NCI-H2227 treated with DMSO at 0.1 percent for 48 hours (cell line): ENCODE data around the gene PLD5.
"Not testable (repeated sequence)": the region's sequence is repeated elsewhere in the genome, so short reads cannot be mapped to it uniquely, and the experiment has no call there.

Experiments used
- DNase-seq: peaks from one replicate; lab custom pipeline; 2025; lab: John Stamatoyannopoulos, UW

PLD5 gene

GRCh38 chr1:242162140-242162539 is 362.4 kb downstream of the PLD5 start:
- DNase-seq, result no peak

GRCh38 chr1:242147096-242147976 is 377.2 kb downstream of the PLD5 start:
- DNase-seq, result no peak

- no peak for DNase-seq
Observed at GRCh38 chr1:242146652-242147051, 377.8 kb downstream of the PLD5 start.

- DNase-seq, result no peak
Observed at GRCh38 chr1:242140836-242141235, 383.7 kb downstream of the PLD5 start.

- no peak for DNase-seq
Observed at GRCh38 chr1:242139986-242140385, 384.5 kb downstream of the PLD5 start.

- DNase-seq, result no peak
Observed at GRCh38 chr1:242139442-242139841, 385.1 kb downstream of the PLD5 start.

DNA sequence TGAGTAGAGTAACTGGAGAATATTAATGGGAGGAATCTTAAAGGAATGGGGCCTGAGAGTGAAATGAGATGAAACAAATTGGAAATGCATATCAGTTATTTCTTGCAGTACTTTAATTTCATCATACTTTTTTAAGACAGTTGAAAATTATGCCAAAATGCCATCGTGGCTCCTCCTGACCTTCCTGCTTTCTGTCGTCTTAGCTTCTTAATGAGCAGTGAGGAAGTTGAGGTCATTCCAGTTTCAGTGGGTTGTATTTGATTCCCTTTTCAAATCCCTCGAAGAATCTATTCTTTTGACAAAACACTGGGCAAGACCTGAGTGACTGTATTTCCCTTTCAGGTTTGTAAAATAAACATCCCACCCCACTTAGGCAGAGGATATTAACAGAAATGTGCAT is 390.7 kb downstream of the PLD5 start:
- DNase-seq, result no peak

DNA sequence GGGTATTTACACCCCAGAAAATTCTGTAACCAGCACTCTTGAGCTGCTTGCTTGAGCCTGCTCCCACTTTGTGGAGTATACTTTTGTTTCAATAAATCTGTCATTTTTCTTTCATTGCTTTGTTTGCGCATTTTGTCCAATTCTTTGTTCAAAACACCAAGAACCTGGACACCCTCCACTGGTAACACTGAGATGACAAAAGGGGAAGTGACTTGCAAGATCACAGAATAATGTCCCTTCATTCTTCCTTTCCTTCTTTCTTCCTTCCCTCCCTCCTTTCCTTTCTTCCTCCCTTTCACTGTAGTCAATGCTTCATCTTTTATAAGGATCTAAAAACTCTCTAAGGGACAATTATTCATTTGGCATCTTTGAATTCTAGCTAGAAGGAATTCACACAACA is 391.1 kb downstream of the PLD5 start:
- DNase-seq, result no peak

DNA sequence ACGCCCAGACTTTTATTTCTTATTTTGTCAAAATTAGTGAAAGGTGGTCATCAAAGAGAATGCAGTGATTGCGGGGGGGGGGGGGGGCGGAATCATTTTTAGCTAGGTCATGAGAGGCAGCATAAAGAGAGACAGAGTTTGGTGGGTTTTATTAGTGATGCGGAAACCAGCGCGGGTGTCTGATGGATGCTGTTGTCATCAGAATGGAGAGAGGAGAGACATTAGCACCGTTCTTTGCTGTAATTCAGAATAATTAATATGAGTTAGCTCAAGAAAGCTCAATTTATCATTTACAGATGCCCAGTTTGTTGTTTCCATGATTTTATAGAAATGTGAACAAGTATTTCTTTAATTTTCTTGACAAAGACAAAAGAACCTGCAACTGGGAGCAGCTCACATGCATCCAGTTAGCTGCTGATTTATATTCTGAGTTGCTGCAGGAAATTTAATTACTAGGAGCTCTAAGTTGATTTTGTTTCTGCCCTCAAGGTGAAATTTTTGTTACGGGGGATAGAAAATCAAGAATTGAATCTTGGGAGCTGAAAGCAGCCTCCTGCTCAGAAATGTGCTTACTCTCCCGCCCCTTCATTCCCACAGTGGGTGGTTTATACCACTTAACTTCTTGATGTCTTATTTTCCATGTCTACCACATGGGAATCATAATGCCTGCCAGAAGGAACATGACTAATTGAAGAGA is 392.2 kb downstream of the PLD5 start:
- no peak for DNase-seq

GRCh38 chr1:242128951-242129502 is 395.5 kb downstream of the PLD5 start:
- DNase-seq, result no peak

- DNase-seq, result no peak
Observed at GRCh38 chr1:242120432-242120831, 404.1 kb downstream of the PLD5 start.

GRCh38 chr1:242100921-242101320 is 423.6 kb downstream of the PLD5 start:
- DNase-seq, result no peak

GRCh38 chr1:242097283-242097682 is 427.2 kb downstream of the PLD5 start:
- DNase-seq, result not testable (repeated sequence)

DNA sequence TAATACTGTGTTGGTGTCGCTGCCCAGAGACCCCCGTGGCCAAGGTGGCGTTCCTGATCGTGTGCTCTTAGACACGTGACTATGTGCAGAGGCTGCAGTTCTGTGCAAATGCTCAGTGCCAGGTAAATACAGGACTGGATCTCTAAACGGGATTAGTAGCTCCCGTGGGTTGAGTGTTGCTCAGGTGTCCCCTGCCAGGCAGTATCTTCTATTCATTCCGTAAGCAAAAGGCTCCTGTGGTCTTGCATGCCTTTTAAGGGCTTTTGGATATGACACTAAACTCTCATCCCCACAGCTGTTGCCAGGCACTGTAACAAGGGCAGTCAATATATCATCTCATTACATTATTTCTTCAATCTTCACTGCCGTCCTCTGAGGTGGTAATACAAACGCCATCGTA is 431.4 kb downstream of the PLD5 start:
- DNase-seq, result no peak

- DNase-seq, result no peak
Observed at GRCh38 chr1:242089911-242090310, 434.6 kb downstream of the PLD5 start.

- no peak for DNase-seq
Observed at GRCh38 chr1:242088875-242089274, 435.6 kb downstream of the PLD5 start.

- no peak for DNase-seq
Observed at GRCh38 chr1:242086706-242087105, 437.8 kb downstream of the PLD5 start.

DNA sequence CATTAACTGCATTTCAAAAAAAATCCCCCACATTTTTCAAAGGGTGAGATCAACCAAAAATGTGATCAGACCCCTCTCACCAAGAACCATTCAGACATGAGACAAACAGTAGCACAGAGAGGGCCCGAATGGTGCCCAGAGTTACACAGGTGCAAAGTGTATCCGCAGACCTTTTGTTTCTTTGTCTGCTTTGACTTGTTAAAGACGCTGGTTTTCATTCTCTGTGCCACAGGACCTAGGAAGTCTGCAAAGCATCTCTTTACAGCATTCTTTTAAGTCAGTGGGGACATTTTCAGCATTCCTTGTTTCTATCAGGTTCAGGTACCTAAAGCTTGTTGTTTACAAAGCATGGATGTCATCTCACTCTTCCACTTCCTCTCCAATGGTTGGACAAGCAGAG is 438.4 kb downstream of the PLD5 start:
- DNase-seq, result no peak

DNA sequence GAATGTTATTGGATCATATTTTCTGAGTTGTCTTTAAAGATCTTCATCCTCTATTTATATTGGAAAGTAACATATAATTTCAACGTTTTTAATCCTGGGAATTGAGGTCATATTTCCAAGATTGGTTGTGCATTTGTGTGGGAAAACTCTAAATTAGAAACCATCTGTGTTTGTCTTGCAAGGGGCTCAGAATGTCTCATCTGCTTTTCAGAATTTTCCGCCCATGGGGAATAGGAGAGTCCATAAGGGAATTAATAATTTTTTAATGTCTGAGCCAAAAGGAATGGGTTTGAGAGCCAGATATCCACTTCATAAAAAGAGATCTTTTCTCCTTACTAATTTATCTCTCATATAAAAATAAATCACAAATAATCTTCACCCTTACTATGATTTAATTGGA is 440.8 kb downstream of the PLD5 start:
- DNase-seq, result no peak

DNA sequence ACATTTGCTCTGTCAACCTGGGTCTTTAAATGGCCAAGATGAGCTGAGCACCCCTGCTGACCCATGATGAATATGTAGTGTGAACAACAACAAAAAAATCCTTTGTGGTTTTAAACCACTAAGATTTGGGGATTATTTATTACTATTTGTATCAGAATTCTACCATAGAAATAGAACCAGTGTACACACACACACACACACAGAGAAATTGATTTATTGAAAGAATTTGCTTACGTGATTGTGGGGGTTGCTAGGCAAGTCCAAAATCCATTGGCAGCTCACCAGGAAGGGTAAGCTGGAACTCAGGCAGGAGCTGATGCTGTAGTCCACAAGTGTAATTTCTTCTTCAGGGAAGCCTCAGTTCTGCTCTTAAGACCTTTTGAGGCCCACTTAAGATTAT is 443.1 kb downstream of the PLD5 start:
- DNase-seq, result no peak

GRCh38 chr1:242065813-242066212 is 458.7 kb downstream of the PLD5 start:
- no peak for DNase-seq

GRCh38 chr1:242062271-242062670 is 462.2 kb downstream of the PLD5 start:
- DNase-seq, result no peak

GRCh38 chr1:242059976-242060375 is 464.5 kb downstream of the PLD5 start:
- DNase-seq, result no peak
